ENCODE data around the gene KIF3B. TPM values are rescaled to one million over a fixed set of nuclear protein-coding genes. Genes with fewer than 3 reads are reported as not detected.
A peak's percentile ranks its signal among the peaks of the same experiment; 100 is the strongest.

The KIF3B gene
- total and polyA plus RNA-seq, 2 of the 13 experiments (the other 11 are each of a cell fraction or from before 2014, with no cell fraction given), result 23.6 to 28.8 TPM

DNA sequence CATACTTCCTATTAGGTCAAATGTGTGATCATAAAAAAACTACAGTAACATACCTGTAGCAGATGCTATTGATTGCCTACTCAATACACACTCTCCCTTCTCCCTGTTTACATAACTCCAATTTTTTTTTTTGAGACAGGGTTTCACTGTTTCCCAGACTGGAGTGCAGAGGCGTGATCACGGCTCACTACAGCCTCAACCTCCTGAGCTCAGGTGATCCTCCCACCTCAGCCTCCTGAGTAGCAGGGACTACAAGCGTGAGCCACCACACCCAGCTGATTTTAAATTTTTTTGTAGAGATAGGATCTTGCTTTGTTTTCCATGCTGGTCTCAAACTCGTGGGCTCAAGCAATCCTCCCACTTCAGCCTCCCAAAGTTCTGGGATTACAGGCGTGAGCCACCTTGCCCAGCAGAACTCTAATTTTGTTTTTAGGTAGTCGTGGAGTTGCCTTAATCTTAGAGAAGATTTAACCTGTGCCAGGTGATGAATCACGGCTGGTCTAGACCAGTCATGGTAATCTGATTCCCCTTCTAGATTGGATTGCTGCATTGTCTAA, 14.0 kb upstream of the KIF3B start (continued):
- peak; percentile 74 for TF ChIP-seq BCL6 (CRISPR knock-in tag; IDR thresholded peaks at IDR 0.05)
- no peak for TF ChIP-seq PHF20 (CRISPR knock-in tag; IDR thresholded peaks at IDR 0.05)
- TF ChIP-seq U2AF1 (optimal IDR thresholded peaks at IDR 0.05; ENCODE audit: low read depth, low read length), result no peak
- TF ChIP-seq HOXA7 (CRISPR knock-in tag; IDR thresholded peaks at IDR 0.05), result no peak
- no peak for TF ChIP-seq ZSCAN31 (CRISPR knock-in tag; IDR thresholded peaks at IDR 0.05; ENCODE audit: low read depth)
- TF ChIP-seq, protein P1, sequence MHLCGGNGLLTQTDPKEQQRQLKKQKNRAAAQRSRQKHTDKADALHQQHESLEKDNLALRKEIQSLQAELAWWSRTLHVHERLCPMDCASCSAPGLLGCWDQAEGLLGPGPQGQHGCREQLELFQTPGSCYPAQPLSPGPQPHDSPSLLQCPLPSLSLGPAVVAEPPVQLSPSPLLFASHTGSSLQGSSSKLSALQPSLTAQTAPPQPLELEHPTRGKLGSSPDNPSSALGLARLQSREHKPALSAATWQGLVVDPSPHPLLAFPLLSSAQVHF (CRISPR knock-in tag; IDR thresholded peaks at IDR 0.05), result no peak
- no peak for TF ChIP-seq MTF1 (CRISPR knock-in tag; IDR thresholded peaks at IDR 0.05)
- TF ChIP-seq RARA (CRISPR knock-in tag; IDR thresholded peaks at IDR 0.05), result peak; percentile 71
- TF ChIP-seq ZNF672 (CRISPR knock-in tag; IDR thresholded peaks at IDR 0.05), result no peak
- TF ChIP-seq ZNF20 (CRISPR knock-in tag; IDR thresholded peaks at IDR 0.05), result no peak
- no peak for TF ChIP-seq ZNF230 (CRISPR knock-in tag; IDR thresholded peaks at IDR 0.05)
- TF ChIP-seq ZNF556 (CRISPR knock-in tag; IDR thresholded peaks at IDR 0.05; ENCODE audit: borderline replicate concordance), result no peak
- TF ChIP-seq, protein P2, sequence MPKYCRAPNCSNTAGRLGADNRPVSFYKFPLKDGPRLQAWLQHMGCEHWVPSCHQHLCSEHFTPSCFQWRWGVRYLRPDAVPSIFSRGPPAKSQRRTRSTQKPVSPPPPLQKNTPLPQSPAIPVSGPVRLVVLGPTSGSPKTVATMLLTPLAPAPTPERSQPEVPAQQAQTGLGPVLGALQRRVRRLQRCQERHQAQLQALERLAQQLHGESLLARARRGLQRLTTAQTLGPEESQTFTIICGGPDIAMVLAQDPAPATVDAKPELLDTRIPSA (CRISPR knock-in tag; IDR thresholded peaks at IDR 0.05; ENCODE audit: borderline replicate concordance), result no peak
- TF ChIP-seq, protein P3, sequence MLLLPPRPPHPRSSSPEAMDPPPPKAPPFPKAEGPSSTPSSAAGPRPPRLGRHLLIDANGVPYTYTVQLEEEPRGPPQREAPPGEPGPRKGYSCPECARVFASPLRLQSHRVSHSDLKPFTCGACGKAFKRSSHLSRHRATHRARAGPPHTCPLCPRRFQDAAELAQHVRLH (CRISPR knock-in tag; IDR thresholded peaks at IDR 0.05; ENCODE audit: borderline replicate concordance, low read depth), result no peak
- no peak for TF ChIP-seq SRF (IDR thresholded peaks at IDR 0.05; ENCODE audit: low read depth, low read length)
- peak; percentile 78; the same call in 1 of the 2 replicates for TF ChIP-seq SMAD3 (CRISPR knock-in tag; IDR thresholded peaks at IDR 0.05)
- no peak for TF ChIP-seq ZBTB38 (CRISPR knock-in tag; IDR thresholded peaks at IDR 0.05)
- peak; percentile 97 for TF ChIP-seq FOXA3 (CRISPR knock-in tag; IDR thresholded peaks at IDR 0.05)
- TF ChIP-seq, protein P4, sequence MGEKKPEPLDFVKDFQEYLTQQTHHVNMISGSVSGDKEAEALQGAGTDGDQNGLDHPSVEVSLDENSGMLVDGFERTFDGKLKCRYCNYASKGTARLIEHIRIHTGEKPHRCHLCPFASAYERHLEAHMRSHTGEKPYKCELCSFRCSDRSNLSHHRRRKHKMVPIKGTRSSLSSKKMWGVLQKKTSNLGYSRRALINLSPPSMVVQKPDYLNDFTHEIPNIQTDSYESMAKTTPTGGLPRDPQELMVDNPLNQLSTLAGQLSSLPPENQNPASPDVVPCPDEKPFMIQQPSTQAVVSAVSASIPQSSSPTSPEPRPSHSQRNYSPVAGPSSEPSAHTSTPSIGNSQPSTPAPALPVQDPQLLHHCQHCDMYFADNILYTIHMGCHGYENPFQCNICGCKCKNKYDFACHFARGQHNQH (CRISPR knock-in tag; IDR thresholded peaks at IDR 0.05), result peak; percentile 34; the same call in 1 of the 2 replicates
- TF ChIP-seq ZNF34 (CRISPR knock-in tag; IDR thresholded peaks at IDR 0.05; ENCODE audit: borderline replicate concordance), result no peak
- no peak for TF ChIP-seq NCOA5 (CRISPR knock-in tag; IDR thresholded peaks at IDR 0.05)
- TF ChIP-seq, protein P5, sequence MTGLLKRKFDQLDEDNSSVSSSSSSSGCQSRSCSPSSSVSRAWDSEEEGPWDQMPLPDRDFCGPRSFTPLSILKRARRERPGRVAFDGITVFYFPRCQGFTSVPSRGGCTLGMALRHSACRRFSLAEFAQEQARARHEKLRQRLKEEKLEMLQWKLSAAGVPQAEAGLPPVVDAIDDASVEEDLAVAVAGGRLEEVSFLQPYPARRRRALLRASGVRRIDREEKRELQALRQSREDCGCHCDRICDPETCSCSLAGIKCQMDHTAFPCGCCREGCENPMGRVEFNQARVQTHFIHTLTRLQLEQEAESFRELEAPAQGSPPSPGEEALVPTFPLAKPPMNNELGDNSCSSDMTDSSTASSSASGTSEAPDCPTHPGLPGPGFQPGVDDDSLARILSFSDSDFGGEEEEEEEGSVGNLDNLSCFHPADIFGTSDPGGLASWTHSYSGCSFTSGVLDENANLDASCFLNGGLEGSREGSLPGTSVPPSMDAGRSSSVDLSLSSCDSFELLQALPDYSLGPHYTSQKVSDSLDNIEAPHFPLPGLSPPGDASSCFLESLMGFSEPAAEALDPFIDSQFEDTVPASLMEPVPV (CRISPR knock-in tag; IDR thresholded peaks at IDR 0.05), result no peak
- TF ChIP-seq ZNF33B (CRISPR knock-in tag; IDR thresholded peaks at IDR 0.05), result 0 out of 2 replicates have a peak, but pooled peaks have one; percentile 76
- no peak for TF ChIP-seq ZNF616 (CRISPR knock-in tag; IDR thresholded peaks at IDR 0.05; ENCODE audit: low read depth)
- no peak for TF ChIP-seq ZNF549 (CRISPR knock-in tag; IDR thresholded peaks at IDR 0.05)
- TF ChIP-seq RFX5 (IDR thresholded peaks at IDR 0.05; ENCODE audit: low read depth, low read length), result no peak
- TF ChIP-seq, protein P6, sequence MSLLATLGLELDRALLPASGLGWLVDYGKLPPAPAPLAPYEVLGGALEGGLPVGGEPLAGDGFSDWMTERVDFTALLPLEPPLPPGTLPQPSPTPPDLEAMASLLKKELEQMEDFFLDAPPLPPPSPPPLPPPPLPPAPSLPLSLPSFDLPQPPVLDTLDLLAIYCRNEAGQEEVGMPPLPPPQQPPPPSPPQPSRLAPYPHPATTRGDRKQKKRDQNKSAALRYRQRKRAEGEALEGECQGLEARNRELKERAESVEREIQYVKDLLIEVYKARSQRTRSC (CRISPR knock-in tag; IDR thresholded peaks at IDR 0.05; ENCODE audit: low read depth), result no peak
- TF ChIP-seq ATF7-NPFF (CRISPR knock-in tag; IDR thresholded peaks at IDR 0.05; ENCODE audit: low read depth), result no peak
